ENCODE data around the gene SPAG5. TPM values are rescaled to one million over a fixed set of nuclear protein-coding genes. Genes with fewer than 3 reads are reported as not detected.

Gene SPAG5
- total and polyA plus RNA-seq, 9 of the 15 experiments (the other 6 are each of a cell fraction or from before 2014, with no cell fraction given): 94.4 to 286 (median 151) TPM

DNA sequence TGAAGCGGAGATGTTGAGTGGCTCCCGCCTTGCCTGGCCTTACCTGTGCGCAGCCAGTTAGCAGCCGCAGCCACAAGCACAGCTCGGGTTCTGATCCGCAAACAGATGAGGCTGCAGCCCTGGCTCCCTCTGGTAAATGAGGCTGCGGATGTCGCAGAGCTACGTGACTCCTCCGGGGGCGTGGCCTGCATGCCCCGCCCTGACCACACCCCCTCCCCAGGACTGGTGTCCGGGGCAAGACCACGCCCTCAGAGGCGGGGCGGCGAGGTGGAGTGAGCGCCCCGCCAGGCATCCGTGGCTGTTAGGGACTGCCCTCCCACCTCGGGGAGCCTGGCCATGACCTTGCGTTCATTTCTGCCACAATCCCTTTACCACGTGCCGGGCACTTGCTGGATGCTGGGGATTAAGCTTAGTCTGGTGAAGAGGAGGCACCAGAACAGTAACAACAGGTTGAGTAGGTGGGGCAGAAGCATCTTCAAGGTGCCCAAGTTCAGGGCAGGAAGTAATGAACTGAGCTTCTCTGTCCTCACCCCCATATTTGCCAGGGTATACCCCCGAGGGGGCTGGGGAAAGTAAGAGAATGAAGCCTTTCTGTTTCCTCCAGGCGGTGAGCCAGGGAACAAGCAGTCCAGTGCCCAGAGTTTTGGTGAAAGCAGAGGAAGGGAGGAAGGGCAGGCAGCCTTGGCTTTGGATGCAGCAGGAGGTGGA, 21.9 kb downstream of the SPAG5 start, which contains the start of gene ALDOC (continued):
- no peak for TF ChIP-seq CEBPG (CRISPR knock-in tag; IDR thresholded peaks at IDR 0.05)
- no peak for TF ChIP-seq CEBPG (tag; conservative IDR thresholded peaks at IDR 0.05 in 1 of 2, IDR thresholded peaks at IDR 0.05 in 1 of 2)
- TF ChIP-seq TCF7 (IDR thresholded peaks at IDR 0.05; ENCODE audit: borderline replicate concordance): no peak
- no peak for TF ChIP-seq JUNB (CRISPR knock-in tag; conservative IDR thresholded peaks at IDR 0.05)
- TF ChIP-seq, protein P1, sequence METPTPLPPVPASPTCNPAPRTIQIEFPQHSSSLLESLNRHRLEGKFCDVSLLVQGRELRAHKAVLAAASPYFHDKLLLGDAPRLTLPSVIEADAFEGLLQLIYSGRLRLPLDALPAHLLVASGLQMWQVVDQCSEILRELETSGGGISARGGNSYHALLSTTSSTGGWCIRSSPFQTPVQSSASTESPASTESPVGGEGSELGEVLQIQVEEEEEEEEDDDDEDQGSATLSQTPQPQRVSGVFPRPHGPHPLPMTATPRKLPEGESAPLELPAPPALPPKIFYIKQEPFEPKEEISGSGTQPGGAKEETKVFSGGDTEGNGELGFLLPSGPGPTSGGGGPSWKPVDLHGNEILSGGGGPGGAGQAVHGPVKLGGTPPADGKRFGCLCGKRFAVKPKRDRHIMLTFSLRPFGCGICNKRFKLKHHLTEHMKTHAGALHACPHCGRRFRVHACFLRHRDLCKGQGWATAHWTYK (CRISPR knock-in tag; IDR thresholded peaks at IDR 0.05): peak; percentile 23; the same call in 1 of the 2 replicates
- no peak for TF ChIP-seq ZZZ3 (IDR thresholded peaks at IDR 0.05)
- TF ChIP-seq, protein P2, sequence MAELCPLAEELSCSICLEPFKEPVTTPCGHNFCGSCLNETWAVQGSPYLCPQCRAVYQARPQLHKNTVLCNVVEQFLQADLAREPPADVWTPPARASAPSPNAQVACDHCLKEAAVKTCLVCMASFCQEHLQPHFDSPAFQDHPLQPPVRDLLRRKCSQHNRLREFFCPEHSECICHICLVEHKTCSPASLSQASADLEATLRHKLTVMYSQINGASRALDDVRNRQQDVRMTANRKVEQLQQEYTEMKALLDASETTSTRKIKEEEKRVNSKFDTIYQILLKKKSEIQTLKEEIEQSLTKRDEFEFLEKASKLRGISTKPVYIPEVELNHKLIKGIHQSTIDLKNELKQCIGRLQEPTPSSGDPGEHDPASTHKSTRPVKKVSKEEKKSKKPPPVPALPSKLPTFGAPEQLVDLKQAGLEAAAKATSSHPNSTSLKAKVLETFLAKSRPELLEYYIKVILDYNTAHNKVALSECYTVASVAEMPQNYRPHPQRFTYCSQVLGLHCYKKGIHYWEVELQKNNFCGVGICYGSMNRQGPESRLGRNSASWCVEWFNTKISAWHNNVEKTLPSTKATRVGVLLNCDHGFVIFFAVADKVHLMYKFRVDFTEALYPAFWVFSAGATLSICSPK (IDR thresholded peaks at IDR 0.05; ENCODE audit: borderline replicate concordance): no peak
- TF ChIP-seq ATF7 (IDR thresholded peaks at IDR 0.05): peak; percentile 80
- peak; percentile 94 for TF ChIP-seq MYC (IDR thresholded peaks at IDR 0.05; ENCODE audit: low read depth, low read length)
- TF ChIP-seq MYC (CRISPR knock-in tag; IDR thresholded peaks at IDR 0.05; ENCODE audit: borderline replicate concordance, low read depth): no peak
- TF ChIP-seq NBN (IDR thresholded peaks at IDR 0.05; ENCODE audit: low read depth): no peak
- peak; percentile 19; the same call in 1 of the 2 replicates for TF ChIP-seq HSF4 (CRISPR knock-in tag; IDR thresholded peaks at IDR 0.05; ENCODE audit: borderline replicate concordance)
- TF ChIP-seq, protein P3, sequence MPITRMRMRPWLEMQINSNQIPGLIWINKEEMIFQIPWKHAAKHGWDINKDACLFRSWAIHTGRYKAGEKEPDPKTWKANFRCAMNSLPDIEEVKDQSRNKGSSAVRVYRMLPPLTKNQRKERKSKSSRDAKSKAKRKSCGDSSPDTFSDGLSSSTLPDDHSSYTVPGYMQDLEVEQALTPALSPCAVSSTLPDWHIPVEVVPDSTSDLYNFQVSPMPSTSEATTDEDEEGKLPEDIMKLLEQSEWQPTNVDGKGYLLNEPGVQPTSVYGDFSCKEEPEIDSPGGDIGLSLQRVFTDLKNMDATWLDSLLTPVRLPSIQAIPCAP (CRISPR knock-in tag; IDR thresholded peaks at IDR 0.05; ENCODE audit: borderline replicate concordance): no peak
- no peak for TF ChIP-seq ZNF24 (IDR thresholded peaks at IDR 0.05)
- no peak for TF ChIP-seq TAL1 (IDR thresholded peaks at IDR 0.05)
- TF ChIP-seq SMARCA5 (IDR thresholded peaks at IDR 0.05): no peak
- TF ChIP-seq, protein P4, sequence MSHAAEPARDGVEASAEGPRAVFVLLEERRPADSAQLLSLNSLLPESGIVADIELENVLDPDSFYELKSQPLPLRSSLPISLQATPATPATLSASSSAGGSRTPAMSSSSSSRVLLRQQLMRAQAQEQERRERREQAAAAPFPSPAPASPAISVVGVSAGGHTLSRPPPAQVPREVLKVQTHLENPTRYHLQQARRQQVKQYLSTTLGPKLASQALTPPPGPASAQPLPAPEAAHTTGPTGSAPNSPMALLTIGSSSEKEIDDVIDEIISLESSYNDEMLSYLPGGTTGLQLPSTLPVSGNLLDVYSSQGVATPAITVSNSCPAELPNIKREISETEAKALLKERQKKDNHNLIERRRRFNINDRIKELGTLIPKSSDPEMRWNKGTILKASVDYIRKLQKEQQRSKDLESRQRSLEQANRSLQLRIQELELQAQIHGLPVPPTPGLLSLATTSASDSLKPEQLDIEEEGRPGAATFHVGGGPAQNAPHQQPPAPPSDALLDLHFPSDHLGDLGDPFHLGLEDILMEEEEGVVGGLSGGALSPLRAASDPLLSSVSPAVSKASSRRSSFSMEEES (CRISPR knock-in tag; IDR thresholded peaks at IDR 0.05): no peak
- no peak for TF ChIP-seq RBM17 (IDR thresholded peaks at IDR 0.05; ENCODE audit: borderline replicate concordance, low read depth, low read length)
- peak; percentile 74; the same call in 1 of the 2 replicates for TF ChIP-seq RB1 (IDR thresholded peaks at IDR 0.05; ENCODE audit: low read depth)
- no peak for TF ChIP-seq SMARCE1 (IDR thresholded peaks at IDR 0.05)
- 0 out of 2 replicates have a peak, but pooled peaks have one; percentile 35 for TF ChIP-seq IFI16 (CRISPR knock-in tag; IDR thresholded peaks at IDR 0.05)
- no peak for TF ChIP-seq BRCA1 (IDR thresholded peaks at IDR 0.05)
- TF ChIP-seq BRCA1 (CRISPR knock-in tag; IDR thresholded peaks at IDR 0.05): no peak
- TF ChIP-seq, protein P5, sequence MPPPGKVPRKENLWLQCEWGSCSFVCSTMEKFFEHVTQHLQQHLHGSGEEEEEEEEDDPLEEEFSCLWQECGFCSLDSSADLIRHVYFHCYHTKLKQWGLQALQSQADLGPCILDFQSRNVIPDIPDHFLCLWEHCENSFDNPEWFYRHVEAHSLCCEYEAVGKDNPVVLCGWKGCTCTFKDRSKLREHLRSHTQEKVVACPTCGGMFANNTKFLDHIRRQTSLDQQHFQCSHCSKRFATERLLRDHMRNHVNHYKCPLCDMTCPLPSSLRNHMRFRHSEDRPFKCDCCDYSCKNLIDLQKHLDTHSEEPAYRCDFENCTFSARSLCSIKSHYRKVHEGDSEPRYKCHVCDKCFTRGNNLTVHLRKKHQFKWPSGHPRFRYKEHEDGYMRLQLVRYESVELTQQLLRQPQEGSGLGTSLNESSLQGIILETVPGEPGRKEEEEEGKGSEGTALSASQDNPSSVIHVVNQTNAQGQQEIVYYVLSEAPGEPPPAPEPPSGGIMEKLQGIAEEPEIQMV (tag; conservative IDR thresholded peaks at IDR 0.05; ENCODE audit: low read depth): no peak

Data from K562 (cell line).